ENCODE data around the gene LRRC25.

GRCh38 chr19:18438331-18439024, 41.1 kb upstream of the LRRC25 start:
- TF ChIP-seq POLR2A (IDR thresholded peaks at IDR 0.05): no peak
- TF ChIP-seq CTCF (IDR thresholded peaks at IDR 0.05): no peak

Measured in heart left ventricle (tissue), 13 donors.